ENCODE results near the gene KMT2A.
"Not testable (repeated sequence)": the region's sequence is repeated elsewhere in the genome, so short reads cannot be mapped to it uniquely, and the experiment has no call there.

KMT2A gene

DNA sequence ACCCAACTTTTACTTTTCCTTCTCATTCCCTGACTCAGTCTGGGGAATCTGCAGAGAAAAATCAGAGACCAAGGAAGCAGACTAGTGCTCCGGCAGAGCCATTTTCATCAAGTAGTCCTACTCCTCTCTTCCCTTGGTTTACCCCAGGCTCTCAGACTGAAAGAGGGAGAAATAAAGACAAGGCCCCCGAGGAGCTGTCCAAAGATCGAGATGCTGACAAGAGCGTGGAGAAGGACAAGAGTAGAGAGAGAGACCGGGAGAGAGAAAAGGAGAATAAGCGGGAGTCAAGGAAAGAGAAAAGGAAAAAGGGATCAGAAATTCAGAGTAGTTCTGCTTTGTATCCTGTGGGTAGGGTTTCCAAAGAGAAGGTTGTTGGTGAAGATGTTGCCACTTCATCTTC is 37.2 kb downstream of the KMT2A start:
- Histone ChIP-seq H3K9me3 (ENCODE audit: low read length) (no peaks in the 10 kb centered on the region), H2AFZ (ENCODE audit: low read depth, low read length) (no peak overlapping the region), H3K27me3 (ENCODE audit: insufficient read depth, low read length) (no peaks in the 10 kb centered on the region), H3K4me3 (ENCODE audit: low read length) (no peak overlapping the region), H3K36me3 (ENCODE audit: insufficient read depth, low read length) (peaks cover 80% of the 10 kb centered on the region), H3K4me1 (ENCODE audit: insufficient read depth, low read length) (no peaks in the 10 kb centered on the region)

DNA sequence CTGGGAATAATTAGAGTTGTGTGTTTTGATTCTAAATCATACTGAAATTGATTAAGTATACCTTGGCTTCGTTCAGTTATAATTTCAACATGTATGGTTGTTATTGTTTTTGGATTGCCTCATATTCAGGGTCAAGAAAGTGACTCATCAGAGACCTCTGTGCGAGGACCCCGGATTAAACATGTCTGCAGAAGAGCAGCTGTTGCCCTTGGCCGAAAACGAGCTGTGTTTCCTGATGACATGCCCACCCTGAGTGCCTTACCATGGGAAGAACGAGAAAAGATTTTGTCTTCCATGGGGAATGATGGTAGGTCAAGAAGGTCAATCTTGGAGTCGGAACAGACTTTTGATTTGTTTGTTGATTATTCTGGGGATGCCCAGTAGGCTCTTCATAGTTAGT is 40.4 kb downstream of the KMT2A start:
- Histone ChIP-seq H3K4me1 (ENCODE audit: insufficient read depth, low read length) (no peaks in the 10 kb centered on the region), H2AFZ (ENCODE audit: low read depth, low read length) (no peak overlapping the region), H3K36me3 (ENCODE audit: insufficient read depth, low read length) (peaks cover 84% of the 10 kb centered on the region), H3K27me3 (ENCODE audit: insufficient read depth, low read length) (no peaks in the 10 kb centered on the region), H3K4me3 (ENCODE audit: low read length) (no peak overlapping the region), H3K9me3 (ENCODE audit: low read length) (no peaks in the 10 kb centered on the region)

DNA sequence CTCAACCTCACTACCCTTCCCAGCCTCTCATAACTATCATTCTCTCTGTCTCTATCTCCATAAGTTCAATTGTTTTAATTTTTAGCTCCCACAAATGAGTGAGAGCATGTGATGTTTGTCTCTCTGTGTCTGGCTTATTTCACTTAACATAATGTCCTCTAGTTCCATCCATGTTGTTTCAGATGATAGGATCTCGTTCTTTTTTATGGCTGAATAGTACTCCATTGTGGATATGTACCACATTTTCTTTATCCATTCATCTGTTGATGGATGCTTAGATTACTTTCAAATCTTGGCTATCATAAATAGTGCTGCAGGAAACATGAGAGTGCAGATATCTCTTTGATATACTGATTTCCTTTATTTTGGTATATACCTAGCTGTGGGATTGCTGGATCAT is 44.9 kb downstream of the KMT2A start:
- not testable (repeated sequence) for H3K27me3 ChIP-seq (ENCODE audit: insufficient read depth, low read length)
- H3K36me3 ChIP-seq (ENCODE audit: insufficient read depth, low read length): peaks cover 86% of the 10 kb centered on the region

DNA sequence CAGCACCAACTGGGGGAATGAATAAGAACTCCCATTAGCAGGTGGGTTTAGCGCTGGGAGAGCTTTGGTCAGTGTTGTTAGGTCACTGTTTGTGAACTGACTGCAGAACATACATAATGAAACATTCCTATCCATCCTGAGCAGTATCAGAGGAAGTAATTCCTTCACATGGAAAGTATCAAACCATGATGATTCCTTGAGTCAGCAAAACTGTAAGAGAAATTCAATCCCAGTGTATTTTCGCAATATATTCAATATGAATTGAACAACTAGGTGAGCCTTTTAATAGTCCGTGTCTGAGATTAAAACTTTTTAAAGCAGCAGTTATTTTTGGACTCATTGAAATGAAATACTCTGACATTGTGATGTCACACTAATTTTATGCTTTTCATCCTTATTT is 48.1 kb downstream of the KMT2A start:
- Histone ChIP-seq H3K4me3 (ENCODE audit: low read length) (no peak overlapping the region), H3K27me3 (ENCODE audit: insufficient read depth, low read length) (no peaks in the 10 kb centered on the region), H3K36me3 (ENCODE audit: insufficient read depth, low read length) (peaks cover 78% of the 10 kb centered on the region), H2AFZ (ENCODE audit: low read depth, low read length) (no peak overlapping the region), H3K9me3 (ENCODE audit: low read length) (no peaks in the 10 kb centered on the region), H3K4me1 (ENCODE audit: insufficient read depth, low read length) (no peaks in the 10 kb centered on the region)

More for the DNA sequence above, 44.9 kb downstream of the KMT2A start:
- not testable (repeated sequence) for H3K9me3 ChIP-seq (ENCODE audit: low read length); H3K4me1 ChIP-seq (ENCODE audit: insufficient read depth, low read length); H3K4me3 ChIP-seq (ENCODE audit: low read length); H2AFZ ChIP-seq (ENCODE audit: low read depth, low read length)

DNA sequence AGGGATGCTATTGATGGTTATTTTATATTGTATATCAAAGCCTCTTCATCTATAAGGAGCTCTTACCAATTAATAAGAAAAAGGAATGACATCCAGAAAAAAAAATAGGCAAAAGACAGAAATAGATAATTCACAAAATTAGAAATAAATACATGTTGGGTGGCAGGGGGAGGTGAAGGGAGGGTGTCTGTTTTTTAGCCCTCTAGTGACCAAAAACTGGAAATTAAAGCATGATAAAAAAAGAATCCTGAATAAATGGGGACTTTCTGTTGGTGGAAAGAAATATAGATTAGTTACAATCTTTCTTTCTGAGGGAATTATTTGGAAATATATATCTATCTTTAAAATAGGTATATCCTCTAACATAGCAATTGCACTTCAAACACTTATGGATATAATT is 49.0 kb downstream of the KMT2A start:
- Histone ChIP-seq H3K36me3 (ENCODE audit: insufficient read depth, low read length) (peaks cover 78% of the 10 kb centered on the region), H3K4me1 (ENCODE audit: insufficient read depth, low read length) (no peaks in the 10 kb centered on the region)

DNA sequence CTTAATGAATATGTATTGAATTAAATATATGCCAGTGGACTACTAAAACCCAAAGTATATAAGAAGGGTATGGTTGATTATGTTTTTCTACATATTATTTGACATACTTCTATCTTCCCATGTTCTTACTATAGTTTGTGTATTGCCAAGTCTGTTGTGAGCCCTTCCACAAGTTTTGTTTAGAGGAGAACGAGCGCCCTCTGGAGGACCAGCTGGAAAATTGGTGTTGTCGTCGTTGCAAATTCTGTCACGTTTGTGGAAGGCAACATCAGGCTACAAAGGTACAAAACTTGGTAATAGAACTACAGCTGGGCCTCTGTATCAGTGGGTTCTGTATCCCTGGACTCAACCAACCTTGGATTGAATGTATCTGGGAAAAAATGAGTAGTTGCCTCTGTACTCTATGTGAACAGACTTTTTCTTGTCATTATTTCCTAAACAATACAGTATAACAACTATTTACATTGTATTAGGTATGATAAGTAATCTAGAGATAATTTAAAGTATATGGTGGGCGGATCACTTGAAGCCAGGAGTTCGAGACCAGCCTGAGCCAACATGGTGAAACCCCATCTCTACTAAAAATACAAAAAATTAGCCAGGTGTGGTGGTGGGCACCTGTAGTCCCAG is 52.3 kb downstream of the KMT2A start:
- Histone ChIP-seq H3K36me3 (ENCODE audit: insufficient read depth, low read length) (peaks cover 77% of the 10 kb centered on the region), H2AFZ (ENCODE audit: low read depth, low read length) (no peak overlapping the region), H3K4me3 (ENCODE audit: low read length) (no peak overlapping the region), H3K4me1 (ENCODE audit: insufficient read depth, low read length) (no peaks in the 10 kb centered on the region), H3K9me3 (ENCODE audit: low read length) (no peaks in the 10 kb centered on the region), H3K27me3 (ENCODE audit: insufficient read depth, low read length) (no peaks in the 10 kb centered on the region)

More for the DNA sequence above, 49.0 kb downstream of the KMT2A start:
- no peaks in the 10 kb centered on the region for H3K9me3 ChIP-seq (ENCODE audit: low read length)
- no peaks in the 10 kb centered on the region for H3K27me3 ChIP-seq (ENCODE audit: insufficient read depth, low read length)
- H2AFZ ChIP-seq (ENCODE audit: low read depth, low read length): no peak overlapping the region
- no peak overlapping the region for H3K4me3 ChIP-seq (ENCODE audit: low read length)

- Histone ChIP-seq H3K27me3 (ENCODE audit: insufficient read depth, low read length) (no peaks in the 10 kb centered on the region), H3K36me3 (ENCODE audit: insufficient read depth, low read length) (peaks cover 82% of the 10 kb centered on the region), H3K4me3 (ENCODE audit: low read length) (no peak overlapping the region), H2AFZ (ENCODE audit: low read depth, low read length) (no peak overlapping the region), H3K9me3 (ENCODE audit: low read length) (no peaks in the 10 kb centered on the region), H3K4me1 (ENCODE audit: insufficient read depth, low read length) (no peaks in the 10 kb centered on the region)
Observed at GRCh38 chr11:118491041-118491440, 54.7 kb downstream of the KMT2A start.

DNA sequence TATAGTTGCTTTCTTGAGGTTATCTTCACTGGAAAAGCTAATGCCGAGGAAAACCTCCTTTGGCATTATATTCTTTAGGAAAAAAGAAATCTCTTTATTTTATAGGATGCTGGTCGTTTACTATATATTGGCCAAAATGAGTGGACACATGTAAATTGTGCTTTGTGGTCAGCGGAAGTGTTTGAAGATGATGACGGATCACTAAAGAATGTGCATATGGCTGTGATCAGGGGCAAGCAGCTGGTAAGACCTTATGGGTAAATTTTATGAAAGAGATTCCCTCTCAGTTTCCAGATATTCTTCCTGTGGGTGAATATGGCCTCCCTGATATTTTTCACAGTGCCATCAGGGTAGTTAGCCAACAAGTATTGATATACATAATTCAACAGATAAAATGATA is 61.5 kb downstream of the KMT2A start:
- Histone ChIP-seq H2AFZ (ENCODE audit: low read depth, low read length) (no peak overlapping the region), H3K36me3 (ENCODE audit: insufficient read depth, low read length) (peaks cover 97% of the 10 kb centered on the region), H3K4me3 (ENCODE audit: low read length) (no peak overlapping the region), H3K9me3 (ENCODE audit: low read length) (no peaks in the 10 kb centered on the region), H3K4me1 (ENCODE audit: insufficient read depth, low read length) (no peaks in the 10 kb centered on the region), H3K27me3 (ENCODE audit: insufficient read depth, low read length) (no peaks in the 10 kb centered on the region)

GRCh38 chr11:118503216-118503615 is 66.9 kb downstream of the KMT2A start:
- Histone ChIP-seq H3K9me3 (ENCODE audit: low read length) (no peaks in the 10 kb centered on the region), H3K4me1 (ENCODE audit: insufficient read depth, low read length) (no peaks in the 10 kb centered on the region), H3K27me3 (ENCODE audit: insufficient read depth, low read length) (no peaks in the 10 kb centered on the region), H2AFZ (ENCODE audit: low read depth, low read length) (no peak overlapping the region), H3K4me3 (ENCODE audit: low read length) (no peak overlapping the region), H3K36me3 (ENCODE audit: insufficient read depth, low read length) (peaks cover 94% of the 10 kb centered on the region)

- no peak overlapping the region for H2AFZ ChIP-seq (ENCODE audit: low read depth, low read length)
- H3K9me3 ChIP-seq (ENCODE audit: low read length): no peaks in the 10 kb centered on the region
- H3K36me3 ChIP-seq (ENCODE audit: insufficient read depth, low read length): peaks cover 91% of the 10 kb centered on the region
- H3K27me3 ChIP-seq (ENCODE audit: insufficient read depth, low read length): no peaks in the 10 kb centered on the region
- H3K4me3 ChIP-seq (ENCODE audit: low read length): no peak overlapping the region
- H3K4me1 ChIP-seq (ENCODE audit: insufficient read depth, low read length): no peaks in the 10 kb centered on the region
Observed at GRCh38 chr11:118511601-118512000, 75.3 kb downstream of the KMT2A start.

DNA sequence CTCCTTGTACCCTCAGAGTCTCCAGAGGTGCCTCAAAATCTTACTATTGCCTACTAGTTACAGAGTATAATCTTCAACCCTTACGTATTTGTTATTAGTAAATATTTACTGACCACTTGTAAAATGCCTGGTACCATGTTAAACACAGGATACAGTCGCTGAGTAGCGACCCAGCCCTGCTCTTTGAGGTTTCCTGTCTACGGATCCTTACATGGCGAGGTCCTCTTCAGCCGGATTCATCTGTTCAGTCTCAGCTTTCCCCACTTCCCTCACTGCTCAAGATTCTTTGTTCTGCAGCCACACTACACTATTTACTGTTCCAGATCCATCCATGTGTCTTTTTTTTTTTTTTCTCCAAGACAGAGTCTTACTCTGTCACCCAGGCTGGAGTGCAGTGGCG is 77.8 kb downstream of the KMT2A start:
- Histone ChIP-seq H3K27me3 (ENCODE audit: insufficient read depth, low read length) (no peaks in the 10 kb centered on the region), H3K4me3 (ENCODE audit: low read length) (no peak overlapping the region), H3K9me3 (ENCODE audit: low read length) (no peaks in the 10 kb centered on the region), H2AFZ (ENCODE audit: low read depth, low read length) (no peak overlapping the region), H3K36me3 (ENCODE audit: insufficient read depth, low read length) (peaks cover 85% of the 10 kb centered on the region), H3K4me1 (ENCODE audit: insufficient read depth, low read length) (no peaks in the 10 kb centered on the region)

DNA sequence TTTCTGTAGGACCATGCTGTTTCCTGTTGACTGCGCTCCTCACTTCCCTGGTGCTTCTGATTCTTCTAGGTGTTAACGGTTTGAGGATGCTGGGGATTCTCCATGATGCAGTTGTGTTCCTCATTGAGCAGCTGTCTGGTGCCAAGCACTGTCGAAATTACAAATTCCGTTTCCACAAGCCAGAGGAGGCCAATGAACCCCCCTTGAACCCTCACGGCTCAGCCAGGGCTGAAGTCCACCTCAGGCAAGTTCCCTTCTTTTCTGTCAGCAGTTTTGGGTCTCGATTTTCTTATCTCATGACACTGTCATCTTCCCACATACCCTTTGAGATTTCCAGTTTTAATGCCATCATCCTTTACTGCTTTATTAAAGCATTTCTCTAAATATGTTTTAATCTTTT is 83.3 kb downstream of the KMT2A start:
- H3K9me3 ChIP-seq (ENCODE audit: low read length): no peaks in the 10 kb centered on the region
- H3K36me3 ChIP-seq (ENCODE audit: insufficient read depth, low read length): peaks cover 83% of the 10 kb centered on the region
- H3K27me3 ChIP-seq (ENCODE audit: insufficient read depth, low read length): no peaks in the 10 kb centered on the region
- no peak overlapping the region for H2AFZ ChIP-seq (ENCODE audit: low read depth, low read length)
- H3K4me1 ChIP-seq (ENCODE audit: insufficient read depth, low read length): no peaks in the 10 kb centered on the region
- H3K4me3 ChIP-seq (ENCODE audit: low read length): no peak overlapping the region

- Histone ChIP-seq H3K36me3 (ENCODE audit: insufficient read depth, low read length) (peaks cover 70% of the 10 kb centered on the region), H2AFZ (ENCODE audit: low read depth, low read length) (no peak overlapping the region)
Observed at GRCh38 chr11:118521892-118522311, 85.6 kb downstream of the KMT2A start.

GRCh38 chr11:118522571-118523072 is 86.3 kb downstream of the KMT2A start:
- H3K36me3 ChIP-seq (ENCODE audit: insufficient read depth, low read length): peaks cover 71% of the 10 kb centered on the region

More at GRCh38 chr11:118521892-118522311, 85.6 kb downstream of the KMT2A start:
- Histone ChIP-seq H3K4me3 (ENCODE audit: low read length) (no peak overlapping the region), H3K27me3 (ENCODE audit: insufficient read depth, low read length) (no peaks in the 10 kb centered on the region), H3K9me3 (ENCODE audit: low read length) (no peaks in the 10 kb centered on the region), H3K4me1 (ENCODE audit: insufficient read depth, low read length) (no peaks in the 10 kb centered on the region)

More at GRCh38 chr11:118522571-118523072, 86.3 kb downstream of the KMT2A start:
- Histone ChIP-seq H3K27me3 (ENCODE audit: insufficient read depth, low read length) (no peaks in the 10 kb centered on the region), H2AFZ (ENCODE audit: low read depth, low read length) (no peak overlapping the region), H3K9me3 (ENCODE audit: low read length) (no peaks in the 10 kb centered on the region), H3K4me1 (ENCODE audit: insufficient read depth, low read length) (no peaks in the 10 kb centered on the region), H3K4me3 (ENCODE audit: low read length) (no peak overlapping the region)

Measured in neuron (in vitro differentiated cells).